HepG2 (cell line): ENCODE results near the gene CDR2L. TPM values are rescaled to one million over a fixed set of nuclear protein-coding genes. Genes with fewer than 3 reads are reported as not detected.

Source experiments
- AGO1 ChIP-seq: fragments of 200-400 bp; formaldehyde crosslinking; IDR thresholded peaks from 2 replicates; pipeline ENCODE4 v1.6.1; 2017; ENCODE audit warnings: mild to moderate bottlenecking, low read depth, low read length, moderate library complexity; ENCODE audit not compliant: poor library complexity, severe bottlenecking
- CREB1 ChIP-seq, 2 experiments: fragments of 450-650 bp in 1 of 2; IDR thresholded peaks; 2 replicates each; pipeline ENCODE4 v1.6.1; 2016 to 2017; ENCODE audit warnings: control low read depth in 1 of 2, mild to moderate bottlenecking in 1 of 2, missing compliant biosample characterization in 1 of 2, missing genetic modification characterization in 1 of 2
- DMAP1 ChIP-seq: IDR thresholded peaks from 2 replicates; pipeline ENCODE4 v1.6.1; 2016
- KDM3A ChIP-seq: IDR thresholded peaks from 2 replicates; pipeline ENCODE4 v1.6.1; 2018; ENCODE audit warnings: low read depth, missing compliant biosample characterization
- NBN ChIP-seq: fragments of 450-650 bp; conservative IDR thresholded peaks from 2 replicates; pipeline ENCODE4 v1.6.1; 2017
- ZNF772 ChIP-seq: sonication (generic); formaldehyde crosslinking; IDR thresholded peaks from 2 replicates; pipeline ENCODE4 v1.5.0; 2020; ENCODE audit warnings: mild to moderate bottlenecking, missing genetic modification reagents
- polyA plus RNA-seq, 8 experiments: library from polyadenylated mRNA; depleted of rRNA in 3 of 8; stranded (reverse) in 7 of 8; unstranded in 1 of 8; fragments of >200 nt; fragmentation: Illumina TruSeq in 4 of 8; extraction: Trizol in 4 of 8; gene quantifications; 2 replicates each; pipeline versions ENCODE4 v1.2.1 to v1.2.3, GENCODE V29; 2011 to 2016; ENCODE audit warnings: low read depth in 4 of 8, missing spikeins in 1 of 8, mixed read lengths in 1 of 8; ENCODE audit not compliant: insufficient read depth in 1 of 8
- total RNA-seq, 5 experiments: library from RNA; depleted of rRNA; stranded (reverse); fragments of >200 nt; fragmentation: Illumina TruSeq; extraction: Trizol; gene quantifications; 2 replicates each; pipeline ENCODE4 v1.2.3, GENCODE V29; 2016; ENCODE audit warnings: low read depth in 1 of 5
- TF ChIP-seq, protein P1 (sequence below): sonication (generic); formaldehyde crosslinking; IDR thresholded peaks from 2 replicates; pipeline ENCODE4 v1.4.0; 2020; ENCODE audit warnings: missing genetic modification reagents
- TF ChIP-seq, protein P2 (sequence below): sonication (generic); formaldehyde crosslinking; IDR thresholded peaks from 2 replicates; pipeline ENCODE4 v1.4.0; 2020; ENCODE audit warnings: missing genetic modification reagents, borderline replicate concordance
- TF ChIP-seq, protein P3 (sequence below): sonication (generic); formaldehyde crosslinking; IDR thresholded peaks from 2 replicates; pipeline ENCODE4 v1.4.0; 2020; ENCODE audit warnings: mild to moderate bottlenecking, missing genetic modification reagents
- TF ChIP-seq, protein P4 (sequence below): sonication (generic); formaldehyde crosslinking; IDR thresholded peaks from 2 replicates; pipeline ENCODE4 v1.5.0; 2020; ENCODE audit warnings: mild to moderate bottlenecking, missing genetic modification reagents, borderline replicate concordance
- TF ChIP-seq, protein P5 (sequence below): sonication (generic); formaldehyde crosslinking; IDR thresholded peaks from 2 replicates; pipeline ENCODE4 v1.5.0; 2020; ENCODE audit warnings: missing genetic modification reagents
- TF ChIP-seq, protein P6 (sequence below): sonication (generic); formaldehyde crosslinking; IDR thresholded peaks from 2 replicates; pipeline ENCODE4 v1.4.0; 2020; ENCODE audit warnings: mild to moderate bottlenecking, low read depth, missing genetic modification reagents

Gene CDR2L
- total and polyA plus RNA-seq, 2 of the 13 experiments (the other 11 are each of a cell fraction or from before 2014, with no cell fraction given): 1.9 to 2.1 TPM

DNA sequence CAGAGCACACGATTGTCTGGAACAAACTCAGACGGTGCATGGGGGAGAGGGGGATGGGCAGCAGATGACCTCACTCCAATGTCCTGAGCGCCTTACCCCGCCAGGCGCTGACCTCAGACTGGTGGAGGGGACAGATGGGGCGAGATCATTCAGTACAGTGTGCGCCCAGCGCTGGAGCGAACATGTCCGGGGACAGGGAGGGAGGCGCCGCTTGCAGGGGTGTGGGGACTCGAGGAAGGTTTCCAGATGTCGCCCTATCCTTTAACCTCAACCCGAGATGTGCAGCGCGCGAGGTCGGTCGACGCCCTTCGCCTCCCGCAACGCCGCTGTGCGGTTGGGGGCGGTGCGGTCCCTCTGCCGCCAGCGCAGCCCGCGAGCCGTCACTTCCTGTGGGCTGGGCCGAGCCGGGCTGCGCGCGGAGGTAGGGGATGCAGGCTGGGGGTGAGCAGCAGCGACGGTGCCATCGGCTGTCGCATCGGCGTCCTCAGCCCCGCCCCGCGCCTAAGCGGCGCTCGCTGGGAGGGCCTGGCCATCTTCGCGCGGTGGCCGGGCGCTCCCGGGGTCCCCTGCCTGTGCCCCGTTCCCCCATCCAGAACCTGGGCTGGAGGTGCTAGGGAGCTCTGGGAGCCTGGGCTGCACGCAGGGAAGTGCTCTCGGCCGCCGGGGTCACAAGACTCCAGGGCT lies 5.3 kb upstream of the CDR2L start (continued):
- TF ChIP-seq ZNF772 (CRISPR knock-in tag) (peak; percentile 96; the same call in 1 of the 2 replicates), KDM3A (CRISPR knock-in tag) (no peak), NBN (no peak), AGO1 (peak; percentile 75), CREB1 (IDR thresholded peaks at IDR 0.05) (peak; percentile 64), CREB1 (CRISPR knock-in tag; IDR thresholded peaks at IDR 0.05) (no peak; the same call in 1 of the 2 replicates), DMAP1 (CRISPR knock-in tag) (peak; percentile 91)
- TF ChIP-seq, protein P1, sequence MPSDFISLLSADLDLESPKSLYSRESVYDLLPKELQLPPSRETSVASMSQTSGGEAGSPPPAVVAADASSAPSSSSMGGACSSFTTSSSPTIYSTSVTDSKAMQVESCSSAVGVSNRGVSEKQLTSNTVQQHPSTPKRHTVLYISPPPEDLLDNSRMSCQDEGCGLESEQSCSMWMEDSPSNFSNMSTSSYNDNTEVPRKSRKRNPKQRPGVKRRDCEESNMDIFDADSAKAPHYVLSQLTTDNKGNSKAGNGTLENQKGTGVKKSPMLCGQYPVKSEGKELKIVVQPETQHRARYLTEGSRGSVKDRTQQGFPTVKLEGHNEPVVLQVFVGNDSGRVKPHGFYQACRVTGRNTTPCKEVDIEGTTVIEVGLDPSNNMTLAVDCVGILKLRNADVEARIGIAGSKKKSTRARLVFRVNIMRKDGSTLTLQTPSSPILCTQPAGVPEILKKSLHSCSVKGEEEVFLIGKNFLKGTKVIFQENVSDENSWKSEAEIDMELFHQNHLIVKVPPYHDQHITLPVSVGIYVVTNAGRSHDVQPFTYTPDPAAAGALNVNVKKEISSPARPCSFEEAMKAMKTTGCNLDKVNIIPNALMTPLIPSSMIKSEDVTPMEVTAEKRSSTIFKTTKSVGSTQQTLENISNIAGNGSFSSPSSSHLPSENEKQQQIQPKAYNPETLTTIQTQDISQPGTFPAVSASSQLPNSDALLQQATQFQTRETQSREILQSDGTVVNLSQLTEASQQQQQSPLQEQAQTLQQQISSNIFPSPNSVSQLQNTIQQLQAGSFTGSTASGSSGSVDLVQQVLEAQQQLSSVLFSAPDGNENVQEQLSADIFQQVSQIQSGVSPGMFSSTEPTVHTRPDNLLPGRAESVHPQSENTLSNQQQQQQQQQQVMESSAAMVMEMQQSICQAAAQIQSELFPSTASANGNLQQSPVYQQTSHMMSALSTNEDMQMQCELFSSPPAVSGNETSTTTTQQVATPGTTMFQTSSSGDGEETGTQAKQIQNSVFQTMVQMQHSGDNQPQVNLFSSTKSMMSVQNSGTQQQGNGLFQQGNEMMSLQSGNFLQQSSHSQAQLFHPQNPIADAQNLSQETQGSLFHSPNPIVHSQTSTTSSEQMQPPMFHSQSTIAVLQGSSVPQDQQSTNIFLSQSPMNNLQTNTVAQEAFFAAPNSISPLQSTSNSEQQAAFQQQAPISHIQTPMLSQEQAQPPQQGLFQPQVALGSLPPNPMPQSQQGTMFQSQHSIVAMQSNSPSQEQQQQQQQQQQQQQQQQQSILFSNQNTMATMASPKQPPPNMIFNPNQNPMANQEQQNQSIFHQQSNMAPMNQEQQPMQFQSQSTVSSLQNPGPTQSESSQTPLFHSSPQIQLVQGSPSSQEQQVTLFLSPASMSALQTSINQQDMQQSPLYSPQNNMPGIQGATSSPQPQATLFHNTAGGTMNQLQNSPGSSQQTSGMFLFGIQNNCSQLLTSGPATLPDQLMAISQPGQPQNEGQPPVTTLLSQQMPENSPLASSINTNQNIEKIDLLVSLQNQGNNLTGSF (CRISPR knock-in tag): peak; percentile 69
- TF ChIP-seq, protein P2, sequence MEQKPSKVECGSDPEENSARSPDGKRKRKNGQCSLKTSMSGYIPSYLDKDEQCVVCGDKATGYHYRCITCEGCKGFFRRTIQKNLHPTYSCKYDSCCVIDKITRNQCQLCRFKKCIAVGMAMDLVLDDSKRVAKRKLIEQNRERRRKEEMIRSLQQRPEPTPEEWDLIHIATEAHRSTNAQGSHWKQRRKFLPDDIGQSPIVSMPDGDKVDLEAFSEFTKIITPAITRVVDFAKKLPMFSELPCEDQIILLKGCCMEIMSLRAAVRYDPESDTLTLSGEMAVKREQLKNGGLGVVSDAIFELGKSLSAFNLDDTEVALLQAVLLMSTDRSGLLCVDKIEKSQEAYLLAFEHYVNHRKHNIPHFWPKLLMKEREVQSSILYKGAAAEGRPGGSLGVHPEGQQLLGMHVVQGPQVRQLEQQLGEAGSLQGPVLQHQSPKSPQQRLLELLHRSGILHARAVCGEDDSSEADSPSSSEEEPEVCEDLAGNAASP: 0 out of 2 replicates have a peak, but pooled peaks have one; percentile 4
- TF ChIP-seq, protein P3, sequence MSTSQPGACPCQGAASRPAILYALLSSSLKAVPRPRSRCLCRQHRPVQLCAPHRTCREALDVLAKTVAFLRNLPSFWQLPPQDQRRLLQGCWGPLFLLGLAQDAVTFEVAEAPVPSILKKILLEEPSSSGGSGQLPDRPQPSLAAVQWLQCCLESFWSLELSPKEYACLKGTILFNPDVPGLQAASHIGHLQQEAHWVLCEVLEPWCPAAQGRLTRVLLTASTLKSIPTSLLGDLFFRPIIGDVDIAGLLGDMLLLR (CRISPR knock-in tag): peak; percentile 93
- TF ChIP-seq, protein P4, sequence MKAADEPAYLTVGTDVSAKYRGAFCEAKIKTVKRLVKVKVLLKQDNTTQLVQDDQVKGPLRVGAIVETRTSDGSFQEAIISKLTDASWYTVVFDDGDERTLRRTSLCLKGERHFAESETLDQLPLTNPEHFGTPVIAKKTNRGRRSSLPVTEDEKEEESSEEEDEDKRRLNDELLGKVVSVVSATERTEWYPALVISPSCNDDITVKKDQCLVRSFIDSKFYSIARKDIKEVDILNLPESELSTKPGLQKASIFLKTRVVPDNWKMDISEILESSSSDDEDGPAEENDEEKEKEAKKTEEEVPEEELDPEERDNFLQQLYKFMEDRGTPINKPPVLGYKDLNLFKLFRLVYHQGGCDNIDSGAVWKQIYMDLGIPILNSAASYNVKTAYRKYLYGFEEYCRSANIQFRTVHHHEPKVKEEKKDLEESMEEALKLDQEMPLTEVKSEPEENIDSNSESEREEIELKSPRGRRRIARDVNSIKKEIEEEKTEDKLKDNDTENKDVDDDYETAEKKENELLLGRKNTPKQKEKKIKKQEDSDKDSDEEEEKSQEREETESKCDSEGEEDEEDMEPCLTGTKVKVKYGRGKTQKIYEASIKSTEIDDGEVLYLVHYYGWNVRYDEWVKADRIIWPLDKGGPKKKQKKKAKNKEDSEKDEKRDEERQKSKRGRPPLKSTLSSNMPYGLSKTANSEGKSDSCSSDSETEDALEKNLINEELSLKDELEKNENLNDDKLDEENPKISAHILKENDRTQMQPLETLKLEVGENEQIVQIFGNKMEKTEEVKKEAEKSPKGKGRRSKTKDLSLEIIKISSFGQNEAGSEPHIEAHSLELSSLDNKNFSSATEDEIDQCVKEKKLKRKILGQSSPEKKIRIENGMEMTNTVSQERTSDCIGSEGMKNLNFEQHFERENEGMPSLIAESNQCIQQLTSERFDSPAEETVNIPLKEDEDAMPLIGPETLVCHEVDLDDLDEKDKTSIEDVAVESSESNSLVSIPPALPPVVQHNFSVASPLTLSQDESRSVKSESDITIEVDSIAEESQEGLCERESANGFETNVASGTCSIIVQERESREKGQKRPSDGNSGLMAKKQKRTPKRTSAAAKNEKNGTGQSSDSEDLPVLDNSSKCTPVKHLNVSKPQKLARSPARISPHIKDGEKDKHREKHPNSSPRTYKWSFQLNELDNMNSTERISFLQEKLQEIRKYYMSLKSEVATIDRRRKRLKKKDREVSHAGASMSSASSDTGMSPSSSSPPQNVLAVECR (CRISPR knock-in tag): peak; percentile 97
- TF ChIP-seq, protein P5, sequence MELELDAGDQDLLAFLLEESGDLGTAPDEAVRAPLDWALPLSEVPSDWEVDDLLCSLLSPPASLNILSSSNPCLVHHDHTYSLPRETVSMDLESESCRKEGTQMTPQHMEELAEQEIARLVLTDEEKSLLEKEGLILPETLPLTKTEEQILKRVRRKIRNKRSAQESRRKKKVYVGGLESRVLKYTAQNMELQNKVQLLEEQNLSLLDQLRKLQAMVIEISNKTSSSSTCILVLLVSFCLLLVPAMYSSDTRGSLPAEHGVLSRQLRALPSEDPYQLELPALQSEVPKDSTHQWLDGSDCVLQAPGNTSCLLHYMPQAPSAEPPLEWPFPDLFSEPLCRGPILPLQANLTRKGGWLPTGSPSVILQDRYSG (CRISPR knock-in tag): no peak
- TF ChIP-seq, protein P6, sequence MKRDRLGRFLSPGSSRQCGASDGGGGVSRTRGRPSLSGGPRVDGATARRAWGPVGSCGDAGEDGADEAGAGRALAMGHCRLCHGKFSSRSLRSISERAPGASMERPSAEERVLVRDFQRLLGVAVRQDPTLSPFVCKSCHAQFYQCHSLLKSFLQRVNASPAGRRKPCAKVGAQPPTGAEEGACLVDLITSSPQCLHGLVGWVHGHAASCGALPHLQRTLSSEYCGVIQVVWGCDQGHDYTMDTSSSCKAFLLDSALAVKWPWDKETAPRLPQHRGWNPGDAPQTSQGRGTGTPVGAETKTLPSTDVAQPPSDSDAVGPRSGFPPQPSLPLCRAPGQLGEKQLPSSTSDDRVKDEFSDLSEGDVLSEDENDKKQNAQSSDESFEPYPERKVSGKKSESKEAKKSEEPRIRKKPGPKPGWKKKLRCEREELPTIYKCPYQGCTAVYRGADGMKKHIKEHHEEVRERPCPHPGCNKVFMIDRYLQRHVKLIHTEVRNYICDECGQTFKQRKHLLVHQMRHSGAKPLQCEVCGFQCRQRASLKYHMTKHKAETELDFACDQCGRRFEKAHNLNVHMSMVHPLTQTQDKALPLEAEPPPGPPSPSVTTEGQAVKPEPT (CRISPR knock-in tag): peak; percentile 87
